AG09309 (cell line): Measurements from ENCODE around the gene RSPH1.

ENCODE experiments used
- DNase-seq: peaks from one replicate; pipeline ENCODE4 v3.0.0-alpha.2; 2010; ENCODE audit warnings: low read depth
- H3K4me3 ChIP-seq: 2 replicates; pipeline ENCODE4 v1.5.1; 2011; ENCODE audit warnings: mild to moderate bottlenecking, low read depth, low read length, moderate library complexity; ENCODE audit not compliant: control insufficient read depth
- CTCF ChIP-seq: IDR thresholded peaks from 2 replicates; pipeline ENCODE4 v1.5.1; 2011; ENCODE audit warnings: mild to moderate bottlenecking, low read depth, low read length, inconsistent platforms; ENCODE audit not compliant: insufficient read depth, control insufficient read depth; ENCODE audit errors: missing control alignments

Gene RSPH1

GRCh38 chr21:42429021-42429420 is 67.0 kb downstream of the RSPH1 start:
- no peak overlapping the region for H3K4me3 ChIP-seq
- DNase-seq = no peak
- no peak for TF ChIP-seq CTCF

DNA sequence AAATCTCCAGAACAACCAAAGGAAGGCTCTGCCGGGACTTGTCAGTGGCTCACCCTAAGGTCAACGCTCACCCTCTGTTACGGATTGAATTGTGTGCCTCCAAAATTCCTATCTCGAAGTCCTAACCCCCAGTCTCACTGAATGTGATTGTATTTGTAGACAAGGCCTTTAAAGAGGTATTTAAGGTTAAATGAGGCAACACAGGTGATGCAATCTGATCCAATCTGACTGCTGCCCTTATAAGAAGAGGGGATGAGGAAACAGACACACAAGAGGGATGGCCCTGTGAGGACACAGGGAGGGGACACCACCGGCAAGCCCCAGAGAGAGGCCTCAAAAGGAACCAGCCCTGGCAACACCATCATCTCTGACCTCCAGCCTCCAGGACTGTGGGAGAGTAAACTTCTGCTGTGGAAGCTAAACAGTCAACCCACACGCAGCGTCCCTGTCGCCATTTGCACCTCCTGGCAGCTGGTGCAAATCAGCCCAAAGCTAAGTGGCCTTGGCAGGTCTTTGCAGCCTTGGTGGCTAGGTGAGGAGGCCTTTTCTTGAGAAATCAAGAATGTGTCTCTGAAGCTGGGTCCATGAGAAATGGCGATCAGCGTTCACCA is 68.1 kb downstream of the RSPH1 start:
- no peak for TF ChIP-seq CTCF
- H3K4me3 ChIP-seq = no peak overlapping the region
- no peak for DNase-seq

DNA sequence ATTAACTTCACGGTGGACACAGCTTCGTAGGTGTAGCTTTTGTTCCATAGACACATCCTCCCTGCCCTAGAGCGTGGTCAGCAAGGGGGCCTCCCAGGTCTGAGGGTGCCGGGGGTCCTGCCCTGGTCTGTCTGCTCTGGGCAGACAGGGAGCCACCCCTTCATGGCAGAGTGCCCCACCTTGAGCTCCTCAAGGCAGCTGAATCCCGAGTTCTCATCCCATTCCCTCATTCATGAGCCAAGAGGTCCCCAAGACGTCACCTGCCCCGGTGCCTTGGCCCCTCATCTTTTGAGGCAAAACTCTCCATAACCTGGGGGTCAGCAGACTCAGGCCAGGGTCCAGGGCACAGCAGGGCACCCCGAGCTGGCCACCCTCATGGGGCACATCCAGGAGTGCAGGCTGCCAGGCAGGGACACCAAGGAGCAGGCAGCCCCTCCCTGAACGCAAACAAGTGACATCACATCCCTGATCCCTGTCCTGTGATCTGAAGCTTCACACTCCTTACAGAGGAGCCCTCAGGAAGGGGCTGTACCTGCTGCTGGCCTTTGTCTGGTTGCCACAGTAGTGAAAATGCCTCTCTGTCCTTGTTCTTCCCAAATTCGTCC is 69.0 kb downstream of the RSPH1 start:
- no peak for TF ChIP-seq CTCF
- no peak overlapping the region for H3K4me3 ChIP-seq
- DNase-seq = no peak

DNA sequence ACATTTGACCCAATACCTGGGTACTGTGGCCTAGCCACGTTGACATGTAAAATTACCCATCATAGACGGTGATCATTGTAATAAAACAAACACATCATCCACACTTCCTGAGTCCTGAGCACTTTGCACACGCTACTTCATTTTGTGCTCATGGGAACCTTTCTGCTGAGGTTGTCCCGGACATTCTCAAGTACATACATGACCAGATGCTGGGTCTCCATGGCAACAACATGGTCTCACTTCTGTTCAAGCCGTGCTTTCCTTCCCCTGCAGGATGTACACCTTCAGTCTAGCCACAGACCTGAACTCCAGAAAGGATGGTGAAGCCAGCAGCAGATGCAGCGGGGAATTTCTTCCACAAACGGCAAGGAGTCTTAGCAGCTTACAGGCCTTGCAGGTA is 69.6 kb downstream of the RSPH1 start:
- no peak for DNase-seq

DNA sequence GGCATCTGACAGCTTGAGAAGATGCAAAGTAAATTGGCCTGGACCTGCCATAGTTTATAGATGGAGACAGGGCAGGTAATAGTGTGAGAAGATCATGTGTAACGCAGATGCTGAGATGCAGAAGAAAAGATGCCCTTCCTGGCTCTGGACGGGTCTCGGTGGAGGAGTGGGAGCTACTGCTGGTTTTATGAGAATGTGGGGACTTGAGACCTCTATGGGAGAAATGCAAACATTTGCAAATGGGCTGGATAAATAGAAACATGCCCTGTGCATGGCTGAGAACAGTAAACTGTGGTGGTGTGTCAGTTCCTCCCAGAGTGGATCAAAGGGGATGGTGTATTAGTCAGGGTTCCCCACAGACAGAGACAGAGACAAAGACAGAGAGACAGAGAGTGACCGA is 70.4 kb downstream of the RSPH1 start:
- H3K4me3 ChIP-seq = no peak overlapping the region
- TF ChIP-seq CTCF = no peak
- no peak for DNase-seq

More for the DNA sequence above, 69.6 kb downstream of the RSPH1 start:
- TF ChIP-seq CTCF = no peak
- no peak overlapping the region for H3K4me3 ChIP-seq

GRCh38 chr21:42424914-42425541 is 71.0 kb downstream of the RSPH1 start:
- TF ChIP-seq CTCF = no peak
- no peak overlapping the region for H3K4me3 ChIP-seq
- no peak for DNase-seq
